Loucy (cell line): ENCODE measurements around the gene KEL.

Source experiments
- EZH2phosphoT487 ChIP-seq: fragments of 200-600 bp; IDR thresholded peaks from 2 replicates; pipeline ENCODE4 v1.6.1; 2018; ENCODE audit warnings: antibody characterized with exemption, mild to moderate bottlenecking, moderate library complexity, borderline replicate concordance
- TF ChIP-seq, protein P1 (sequence below): fragments of 200-600 bp; sonication (generic); conservative IDR thresholded peaks from 2 replicates; pipeline ENCODE4 v1.5.1; 2014; ENCODE audit warnings: mild to moderate bottlenecking, antibody characterized with exemption, low read length

DNA sequence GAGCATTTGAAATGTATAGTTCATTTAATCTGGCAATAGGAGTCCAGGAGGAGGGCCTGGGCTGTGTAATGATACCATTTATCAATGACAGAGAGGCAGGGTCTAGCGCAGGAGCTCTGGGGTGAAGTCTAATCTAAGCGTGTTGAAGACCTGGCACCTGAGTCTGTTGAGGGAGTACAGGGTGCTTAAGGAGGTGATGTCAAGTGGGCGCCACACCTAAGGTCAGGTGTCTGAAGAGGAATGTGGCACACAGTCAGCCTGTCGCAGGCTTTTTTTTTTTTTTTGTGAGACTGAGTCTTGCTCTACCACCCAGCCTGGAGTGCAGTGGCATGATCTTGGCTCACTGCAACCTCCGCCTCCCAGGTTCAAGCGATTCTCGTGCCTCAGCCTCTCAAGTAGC is 20.6 kb downstream of the KEL start:
- TF ChIP-seq, protein P1, sequence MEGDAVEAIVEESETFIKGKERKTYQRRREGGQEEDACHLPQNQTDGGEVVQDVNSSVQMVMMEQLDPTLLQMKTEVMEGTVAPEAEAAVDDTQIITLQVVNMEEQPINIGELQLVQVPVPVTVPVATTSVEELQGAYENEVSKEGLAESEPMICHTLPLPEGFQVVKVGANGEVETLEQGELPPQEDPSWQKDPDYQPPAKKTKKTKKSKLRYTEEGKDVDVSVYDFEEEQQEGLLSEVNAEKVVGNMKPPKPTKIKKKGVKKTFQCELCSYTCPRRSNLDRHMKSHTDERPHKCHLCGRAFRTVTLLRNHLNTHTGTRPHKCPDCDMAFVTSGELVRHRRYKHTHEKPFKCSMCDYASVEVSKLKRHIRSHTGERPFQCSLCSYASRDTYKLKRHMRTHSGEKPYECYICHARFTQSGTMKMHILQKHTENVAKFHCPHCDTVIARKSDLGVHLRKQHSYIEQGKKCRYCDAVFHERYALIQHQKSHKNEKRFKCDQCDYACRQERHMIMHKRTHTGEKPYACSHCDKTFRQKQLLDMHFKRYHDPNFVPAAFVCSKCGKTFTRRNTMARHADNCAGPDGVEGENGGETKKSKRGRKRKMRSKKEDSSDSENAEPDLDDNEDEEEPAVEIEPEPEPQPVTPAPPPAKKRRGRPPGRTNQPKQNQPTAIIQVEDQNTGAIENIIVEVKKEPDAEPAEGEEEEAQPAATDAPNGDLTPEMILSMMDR: no peak
- TF ChIP-seq EZH2phosphoT487: no peak
